ENCODE data around the gene CAPZB.
"Not testable (repeated sequence)": the region's sequence is repeated elsewhere in the genome, so short reads cannot be mapped to it uniquely, and the experiment has no call there.

CAPZB gene

DNA sequence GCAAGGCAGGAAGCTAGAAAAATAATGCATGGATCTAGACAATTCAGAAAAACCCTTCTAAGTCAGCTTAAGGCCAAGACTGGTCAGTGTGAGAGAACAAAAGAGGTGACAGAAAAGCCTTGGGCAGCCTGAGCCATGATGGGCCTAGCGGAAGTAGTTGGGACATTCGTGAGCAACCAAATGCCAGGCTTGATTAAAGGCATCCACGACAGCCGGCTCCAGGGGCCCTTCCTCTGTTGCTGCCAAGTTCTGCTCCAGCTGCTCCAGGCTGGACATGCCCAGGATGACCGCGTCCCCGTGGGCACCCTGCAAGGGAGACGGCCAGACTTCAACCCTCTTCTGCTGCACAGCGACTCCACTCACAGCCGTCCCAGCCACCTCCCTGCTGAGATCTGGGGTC lies 181.3 kb downstream of the CAPZB start:
- not testable (repeated sequence) for DNase-seq

DNA sequence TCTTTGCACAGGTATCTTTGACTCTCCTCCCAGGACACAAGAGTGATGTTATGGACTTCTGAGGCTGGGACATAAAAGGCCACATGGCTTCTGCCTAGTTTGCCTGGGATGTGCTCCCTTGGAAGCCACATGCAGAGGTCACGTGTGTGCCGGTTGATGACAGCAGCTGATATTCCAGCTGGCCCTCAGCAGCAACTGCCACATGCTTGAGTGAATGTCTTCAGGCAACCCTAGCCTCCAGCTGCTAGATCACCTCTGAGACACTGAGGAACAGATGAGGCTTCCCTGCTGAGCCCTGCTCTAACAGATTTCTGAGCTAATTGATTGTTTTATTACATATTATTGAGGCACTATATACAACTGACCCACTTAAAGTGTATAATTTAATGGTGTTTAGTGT lies 185.1 kb downstream of the CAPZB start:
- no peak for DNase-seq

DNA sequence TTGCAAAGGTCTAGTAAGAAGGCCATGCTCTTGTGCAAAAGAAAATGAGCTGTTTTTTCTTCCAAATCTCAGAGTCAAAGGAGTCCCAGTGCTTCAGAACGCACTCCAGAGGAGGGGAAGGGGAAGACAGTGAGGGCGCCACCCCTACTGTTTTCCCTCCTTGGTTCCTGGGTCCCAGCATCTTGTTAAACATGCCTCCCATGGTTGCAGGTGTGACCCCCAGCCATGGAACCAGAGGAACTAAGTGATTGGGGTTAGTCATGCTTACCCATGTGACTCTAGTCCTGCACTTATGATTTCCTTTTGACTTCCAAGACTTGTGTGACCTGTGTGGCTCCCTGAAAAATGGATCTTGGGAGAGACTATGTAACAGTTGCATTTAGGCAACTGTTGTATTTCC lies 190.7 kb downstream of the CAPZB start:
- DNase-seq = no peak

DNA sequence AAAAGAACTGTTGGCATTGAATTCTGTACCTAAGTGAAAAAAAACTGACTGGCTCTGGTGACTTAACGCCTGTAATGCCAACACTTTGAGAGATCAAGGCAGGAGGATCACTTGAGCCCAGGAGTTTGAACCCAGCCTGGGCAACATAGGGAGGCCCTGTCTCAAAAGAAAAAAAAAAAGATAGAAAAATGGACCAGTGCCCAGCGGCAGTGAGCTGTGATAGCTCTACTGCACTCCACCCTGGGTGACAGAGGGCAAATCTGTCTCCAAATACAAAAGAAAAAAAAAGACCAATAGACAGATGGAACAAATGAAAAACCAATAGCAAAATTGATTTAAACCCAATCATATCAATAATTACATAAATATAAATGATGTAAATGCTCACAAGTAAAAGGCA lies 196.1 kb downstream of the CAPZB start:
- no peak for DNase-seq

All from SHP77 treated with DMSO at 0.1 percent for 48 hours (cell line).